ENCODE results near the gene CASP2.

Gene CASP2

DNA sequence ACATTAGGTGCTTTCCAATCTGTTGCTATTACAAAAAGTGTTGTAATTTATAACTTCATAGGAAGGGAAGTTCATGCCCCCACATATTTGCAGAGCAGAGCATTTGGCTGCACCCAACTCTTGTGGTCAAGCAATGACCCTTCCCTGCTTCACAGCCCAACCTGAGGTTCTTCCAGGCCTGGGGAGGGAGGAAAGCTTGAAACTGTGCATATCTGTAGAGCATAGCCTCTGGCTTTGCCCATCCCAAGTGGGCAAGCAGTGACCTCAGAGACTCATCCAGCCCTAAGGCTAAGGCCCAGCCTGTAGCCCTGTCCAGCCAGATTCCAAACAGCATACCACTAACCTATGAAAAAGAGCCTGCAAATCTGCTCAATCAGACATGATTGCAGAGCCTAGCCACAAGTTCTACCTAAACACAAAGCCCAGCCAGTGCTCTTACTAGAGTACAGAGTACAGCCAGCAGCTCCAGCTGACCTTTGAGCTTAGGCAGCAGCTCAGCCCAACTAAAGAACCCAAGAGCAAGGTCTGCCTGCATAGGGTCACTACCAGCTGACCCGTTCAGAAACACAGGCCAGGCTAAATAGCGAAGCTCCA is 39.3 kb upstream of the CASP2 start:
- no peaks in the 10 kb centered on the region for H3K27me3 ChIP-seq (ENCODE audit: control insufficient read depth in 2 of 2, insufficient read depth in 2 of 2, low read length in 2 of 2)
- H3K27ac ChIP-seq (ENCODE audit: low read depth in 2 of 2, low read length in 2 of 2), result peak overlapping the region in 1 of 2 donors; percentile 13
- H3K4me1 ChIP-seq (ENCODE audit: control insufficient read depth in 2 of 2, insufficient read depth in 2 of 2, low read length in 2 of 2), result peaks cover 21 to 23% of the 10 kb centered on the region in 2 donors
- no peaks in the 10 kb centered on the region for H3K9me3 ChIP-seq (ENCODE audit: control insufficient read depth in 2 of 2, low read length in 2 of 2)
- no peak overlapping the region for H3K4me3 ChIP-seq (ENCODE audit: low read length in 2 of 2)
- no peak overlapping the region for H3K9ac ChIP-seq (ENCODE audit: low read depth in 1 of 2, low read length in 2 of 2)
- H3K36me3 ChIP-seq (ENCODE audit: control insufficient read depth in 2 of 2, insufficient read depth in 2 of 2, low read length in 2 of 2), result no peaks in the 10 kb centered on the region

GRCh38 chr7:143250199-143250598 is 38.0 kb upstream of the CASP2 start:
- Histone ChIP-seq H3K4me3 (ENCODE audit: low read length in 2 of 2) (no peak overlapping the region), H3K36me3 (ENCODE audit: control insufficient read depth in 2 of 2, insufficient read depth in 2 of 2, low read length in 2 of 2) (no peaks in the 10 kb centered on the region), H3K27me3 (ENCODE audit: control insufficient read depth in 2 of 2, insufficient read depth in 2 of 2, low read length in 2 of 2) (no peaks in the 10 kb centered on the region), H3K27ac (ENCODE audit: low read depth in 2 of 2, low read length in 2 of 2) (no peak overlapping the region), H3K4me1 (ENCODE audit: control insufficient read depth in 2 of 2, insufficient read depth in 2 of 2, low read length in 2 of 2) (peaks cover 12 to 14% of the 10 kb centered on the region in 2 donors), H3K9ac (ENCODE audit: low read depth in 1 of 2, low read length in 2 of 2) (no peak overlapping the region), H3K9me3 (ENCODE audit: control insufficient read depth in 2 of 2, low read length in 2 of 2) (no peaks in the 10 kb centered on the region)

- H3K36me3 ChIP-seq (ENCODE audit: control insufficient read depth in 2 of 2, insufficient read depth in 2 of 2, low read length in 2 of 2), result no peaks in the 10 kb centered on the region
- H3K27ac ChIP-seq (ENCODE audit: low read depth in 2 of 2, low read length in 2 of 2), result no peak overlapping the region
- H3K27me3 ChIP-seq (ENCODE audit: control insufficient read depth in 2 of 2, insufficient read depth in 2 of 2, low read length in 2 of 2), result no peaks in the 10 kb centered on the region
- H3K9ac ChIP-seq (ENCODE audit: low read depth in 1 of 2, low read length in 2 of 2), result no peak overlapping the region
- H3K9me3 ChIP-seq (ENCODE audit: control insufficient read depth in 2 of 2, low read length in 2 of 2), result no peaks in the 10 kb centered on the region
- H3K4me3 ChIP-seq (ENCODE audit: low read length in 2 of 2), result no peak overlapping the region
- H3K4me1 ChIP-seq (ENCODE audit: control insufficient read depth in 2 of 2, insufficient read depth in 2 of 2, low read length in 2 of 2), result peaks cover 6 to 8% of the 10 kb centered on the region in 2 donors
These were observed 37.3 kb upstream of the CASP2 start for GRCh38 chr7:143250822-143251221.

- Histone ChIP-seq H3K27ac (ENCODE audit: low read depth in 2 of 2, low read length in 2 of 2) (no peak overlapping the region), H3K9ac (ENCODE audit: low read depth in 1 of 2, low read length in 2 of 2) (no peak overlapping the region), H3K36me3 (ENCODE audit: control insufficient read depth in 2 of 2, insufficient read depth in 2 of 2, low read length in 2 of 2) (no peaks in the 10 kb centered on the region), H3K9me3 (ENCODE audit: control insufficient read depth in 2 of 2, low read length in 2 of 2) (no peaks in the 10 kb centered on the region), H3K4me3 (ENCODE audit: low read length in 2 of 2) (no peak overlapping the region), H3K4me1 (ENCODE audit: control insufficient read depth in 2 of 2, insufficient read depth in 2 of 2, low read length in 2 of 2) (peaks cover 3 to 6% of the 10 kb centered on the region in 2 donors), H3K27me3 (ENCODE audit: control insufficient read depth in 2 of 2, insufficient read depth in 2 of 2, low read length in 2 of 2) (no peaks in the 10 kb centered on the region)
These were observed 36.1 kb upstream of the CASP2 start for GRCh38 chr7:143252006-143252405.

DNA sequence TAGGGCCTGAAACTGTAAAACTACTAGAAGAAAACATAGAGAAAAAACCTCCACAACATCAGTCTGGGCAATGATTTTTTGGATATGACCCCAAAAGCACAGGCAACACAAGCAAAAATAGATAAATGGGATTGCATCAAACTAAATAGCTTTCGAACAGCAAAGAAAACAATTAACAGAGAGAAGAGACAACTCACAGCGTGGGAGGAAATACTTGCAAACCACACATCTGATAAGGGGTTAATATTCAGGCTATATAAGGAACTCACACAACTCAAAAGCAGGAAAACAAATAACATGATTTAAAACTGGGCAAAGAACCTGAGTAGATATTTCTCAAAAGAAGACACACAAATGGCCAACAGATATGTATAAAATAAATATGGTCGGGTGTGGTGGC is 32.6 kb upstream of the CASP2 start:
- no peak overlapping the region for H3K27ac ChIP-seq (ENCODE audit: low read depth in 2 of 2, low read length in 2 of 2)
- H3K9ac ChIP-seq (ENCODE audit: low read depth in 1 of 2, low read length in 2 of 2), result no peak overlapping the region
- no peak overlapping the region for H3K4me3 ChIP-seq (ENCODE audit: low read length in 2 of 2)
- peaks cover 0 to 6% of the 10 kb centered on the region in 2 donors for H3K4me1 ChIP-seq (ENCODE audit: control insufficient read depth in 2 of 2, insufficient read depth in 2 of 2, low read length in 2 of 2)
- H3K9me3 ChIP-seq (ENCODE audit: control insufficient read depth in 2 of 2, low read length in 2 of 2), result no peaks in the 10 kb centered on the region
- no peaks in the 10 kb centered on the region for H3K27me3 ChIP-seq (ENCODE audit: control insufficient read depth in 2 of 2, insufficient read depth in 2 of 2, low read length in 2 of 2)
- H3K36me3 ChIP-seq (ENCODE audit: control insufficient read depth in 2 of 2, insufficient read depth in 2 of 2, low read length in 2 of 2), result no peaks in the 10 kb centered on the region

DNA sequence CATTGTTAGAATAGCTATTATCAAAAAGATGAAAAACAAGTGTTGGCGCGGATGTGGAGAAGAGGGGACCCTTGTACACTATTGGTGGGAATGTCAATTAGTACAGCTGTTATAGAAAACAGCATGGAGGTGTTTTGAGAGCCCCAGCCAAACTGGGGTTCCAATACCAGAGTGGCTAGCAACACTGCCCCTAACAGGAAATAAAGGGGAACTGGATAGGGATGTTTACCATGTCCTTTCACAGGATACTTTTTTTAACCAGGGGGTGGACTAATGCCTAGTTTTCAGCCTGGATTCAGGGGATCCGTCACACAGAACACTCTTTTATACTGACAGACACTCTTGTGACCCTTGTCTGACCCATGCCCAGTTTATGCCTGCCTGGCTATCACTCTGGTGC is 31.8 kb upstream of the CASP2 start:
- no peak overlapping the region for H3K9ac ChIP-seq (ENCODE audit: low read depth in 1 of 2, low read length in 2 of 2)
- H3K27ac ChIP-seq (ENCODE audit: low read depth in 2 of 2, low read length in 2 of 2), result no peak overlapping the region
- no peaks in the 10 kb centered on the region for H3K27me3 ChIP-seq (ENCODE audit: control insufficient read depth in 2 of 2, insufficient read depth in 2 of 2, low read length in 2 of 2)
- no peaks in the 10 kb centered on the region for H3K9me3 ChIP-seq (ENCODE audit: control insufficient read depth in 2 of 2, low read length in 2 of 2)
- H3K4me3 ChIP-seq (ENCODE audit: low read length in 2 of 2), result no peak overlapping the region
- peaks cover 0 to 6% of the 10 kb centered on the region in 2 donors for H3K4me1 ChIP-seq (ENCODE audit: control insufficient read depth in 2 of 2, insufficient read depth in 2 of 2, low read length in 2 of 2)
- no peaks in the 10 kb centered on the region for H3K36me3 ChIP-seq (ENCODE audit: control insufficient read depth in 2 of 2, insufficient read depth in 2 of 2, low read length in 2 of 2)

GRCh38 chr7:143256932-143257331 is 31.2 kb upstream of the CASP2 start:
- Histone ChIP-seq H3K4me1 (ENCODE audit: control insufficient read depth in 2 of 2, insufficient read depth in 2 of 2, low read length in 2 of 2) (peaks cover 0 to 6% of the 10 kb centered on the region in 2 donors), H3K9ac (ENCODE audit: low read depth in 1 of 2, low read length in 2 of 2) (no peak overlapping the region), H3K27me3 (ENCODE audit: control insufficient read depth in 2 of 2, insufficient read depth in 2 of 2, low read length in 2 of 2) (no peaks in the 10 kb centered on the region), H3K4me3 (ENCODE audit: low read length in 2 of 2) (no peak overlapping the region), H3K9me3 (ENCODE audit: control insufficient read depth in 2 of 2, low read length in 2 of 2) (no peaks in the 10 kb centered on the region), H3K36me3 (ENCODE audit: control insufficient read depth in 2 of 2, insufficient read depth in 2 of 2, low read length in 2 of 2) (no peaks in the 10 kb centered on the region), H3K27ac (ENCODE audit: low read depth in 2 of 2, low read length in 2 of 2) (no peak overlapping the region)

GRCh38 chr7:143257501-143257900 is 30.6 kb upstream of the CASP2 start:
- H3K9ac ChIP-seq (ENCODE audit: low read depth in 1 of 2, low read length in 2 of 2), result no peak overlapping the region
- H3K4me1 ChIP-seq (ENCODE audit: control insufficient read depth in 2 of 2, insufficient read depth in 2 of 2, low read length in 2 of 2), result peaks cover 0 to 6% of the 10 kb centered on the region in 2 donors
- no peaks in the 10 kb centered on the region for H3K27me3 ChIP-seq (ENCODE audit: control insufficient read depth in 2 of 2, insufficient read depth in 2 of 2, low read length in 2 of 2)
- H3K27ac ChIP-seq (ENCODE audit: low read depth in 2 of 2, low read length in 2 of 2), result no peak overlapping the region
- H3K4me3 ChIP-seq (ENCODE audit: low read length in 2 of 2), result no peak overlapping the region
- H3K9me3 ChIP-seq (ENCODE audit: control insufficient read depth in 2 of 2, low read length in 2 of 2), result no peaks in the 10 kb centered on the region
- H3K36me3 ChIP-seq (ENCODE audit: control insufficient read depth in 2 of 2, insufficient read depth in 2 of 2, low read length in 2 of 2), result no peaks in the 10 kb centered on the region

- no peaks in the 10 kb centered on the region for H3K9me3 ChIP-seq (ENCODE audit: control insufficient read depth in 2 of 2, low read length in 2 of 2)
- H3K4me3 ChIP-seq (ENCODE audit: low read length in 2 of 2), result peak overlapping the region in 1 of 2 donors; percentile 39
- H3K27ac ChIP-seq (ENCODE audit: low read depth in 2 of 2, low read length in 2 of 2), result no peak overlapping the region
- H3K4me1 ChIP-seq (ENCODE audit: control insufficient read depth in 2 of 2, insufficient read depth in 2 of 2, low read length in 2 of 2), result peaks cover 6 to 9% of the 10 kb centered on the region in 2 donors
- H3K27me3 ChIP-seq (ENCODE audit: control insufficient read depth in 2 of 2, insufficient read depth in 2 of 2, low read length in 2 of 2), result no peaks in the 10 kb centered on the region
- peak overlapping the region in 1 of 2 donors; percentile 5 for H3K9ac ChIP-seq (ENCODE audit: low read depth in 1 of 2, low read length in 2 of 2)
- H3K36me3 ChIP-seq (ENCODE audit: control insufficient read depth in 2 of 2, insufficient read depth in 2 of 2, low read length in 2 of 2), result no peaks in the 10 kb centered on the region
These were observed 29.3 kb upstream of the CASP2 start for GRCh38 chr7:143258831-143259230.

DNA sequence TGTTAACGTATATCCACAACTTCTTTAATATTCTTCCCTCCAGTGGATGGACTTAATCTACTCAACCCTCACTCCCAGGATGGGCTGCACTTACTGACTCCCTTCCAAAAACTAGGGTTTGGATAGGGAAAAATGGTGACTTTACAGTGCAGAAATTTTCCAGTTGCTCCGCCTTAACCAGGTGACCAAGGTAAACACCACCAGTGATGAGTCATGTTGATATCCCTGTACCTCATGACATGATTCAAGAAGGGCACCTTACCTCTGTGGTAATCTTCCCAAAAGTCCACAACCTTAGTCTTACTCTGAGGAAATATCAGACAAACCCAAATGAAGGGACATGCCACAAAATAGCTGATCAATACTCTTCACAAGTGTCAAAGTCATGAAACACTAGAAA is 28.4 kb upstream of the CASP2 start:
- Histone ChIP-seq H3K36me3 (ENCODE audit: control insufficient read depth in 2 of 2, insufficient read depth in 2 of 2, low read length in 2 of 2) (peaks cover 0 to 2% of the 10 kb centered on the region in 2 donors), H3K9me3 (ENCODE audit: control insufficient read depth in 2 of 2, low read length in 2 of 2) (no peaks in the 10 kb centered on the region), H3K4me3 (ENCODE audit: low read length in 2 of 2) (no peak overlapping the region), H3K9ac (ENCODE audit: low read depth in 1 of 2, low read length in 2 of 2) (no peak overlapping the region), H3K4me1 (ENCODE audit: control insufficient read depth in 2 of 2, insufficient read depth in 2 of 2, low read length in 2 of 2) (peaks cover 10 to 14% of the 10 kb centered on the region in 2 donors), H3K27me3 (ENCODE audit: control insufficient read depth in 2 of 2, insufficient read depth in 2 of 2, low read length in 2 of 2) (no peaks in the 10 kb centered on the region), H3K27ac (ENCODE audit: low read depth in 2 of 2, low read length in 2 of 2) (no peak overlapping the region)

Measured in mucosa of rectum (tissue), 2 donors.